MCF 10A (cell line): ENCODE data around the gene CALCR. TPM values are rescaled to one million over a fixed set of nuclear protein-coding genes. Genes with fewer than 3 reads are reported as not detected.

Experiments
- BruUV-seq: library from RNA; stranded (reverse); fragments of 400-500 nt; replicated peaks from 2 replicates; lab custom pipeline; 2021; lab: Mats Ljungman, UMichigan
- CTCF ChIA-PET: fragments of 300-600 bp; sonication (Branson Sonifier 250); formaldehyde crosslinking; extraction: SDS; loops from one replicate; lab custom pipeline; 2021; ENCODE audit warnings: antibody characterized with exemption, inconsistent platforms; lab: Yijun Ruan, JAX
- POLR2A ChIA-PET: fragments of 300-600, 350-650 bp; sonication (Branson Sonifier 250); formaldehyde crosslinking; extraction: SDS; loops from one replicate; lab custom pipeline; 2020; ENCODE audit warnings: antibody characterized with exemption, inconsistent platforms; lab: Yijun Ruan, JAX
- DNase-seq: peaks from one replicate; pipeline ENCODE4 v3.0.0-alpha.2; 2018; ENCODE audit not compliant: unreplicated experiment
- H3K27ac Mint-ChIP-seq: one replicate; pipeline ENCODE4 v1.8.0; 2022; ENCODE audit warnings: mild to moderate bottlenecking, low read depth, mixed read lengths; ENCODE audit not compliant: unreplicated experiment
- H3K27me3 Mint-ChIP-seq: one replicate; pipeline ENCODE4 v1.8.0; 2022; ENCODE audit warnings: mixed read lengths; ENCODE audit not compliant: insufficient read depth, unreplicated experiment
- H3K36me3 Mint-ChIP-seq: one replicate; pipeline ENCODE4 v1.8.0; 2022; ENCODE audit warnings: mild to moderate bottlenecking, moderate library complexity, mixed read lengths; ENCODE audit not compliant: insufficient read depth, unreplicated experiment
- H3K4me1 Mint-ChIP-seq: one replicate; pipeline ENCODE4 v1.8.0; 2022; ENCODE audit warnings: mixed read lengths; ENCODE audit not compliant: insufficient read depth, unreplicated experiment
- H3K4me3 Mint-ChIP-seq: one replicate; pipeline ENCODE4 v1.8.0; 2022; ENCODE audit warnings: mild to moderate bottlenecking, moderate library complexity, mixed read lengths; ENCODE audit not compliant: unreplicated experiment
- H3K9me3 Mint-ChIP-seq: one replicate; pipeline ENCODE4 v1.8.0; 2022; ENCODE audit warnings: mixed read lengths; ENCODE audit not compliant: unreplicated experiment
- intact Hi-C: fragments of 100-400 bp; cut with micrococcal nuclease; formaldehyde crosslinking; loops from 2 replicates; pipeline ENCODE4 v1.14.1; 2022
- total RNA-seq: library from RNA; stranded (reverse); gene quantifications from 2 replicates; pipeline ENCODE4 v1.2.3, GENCODE V29; 2022
- TF ChIP-seq, protein P1 (sequence below): fragments of 200-600 bp; IDR thresholded peaks from one replicate; pipeline ENCODE4 v1.8.0; 2022; ENCODE audit warnings: antibody characterized with exemption, mild to moderate bottlenecking; ENCODE audit not compliant: unreplicated experiment

CALCR gene
- total RNA-seq, 1 experiment from 2014 or later = not detected

DNA sequence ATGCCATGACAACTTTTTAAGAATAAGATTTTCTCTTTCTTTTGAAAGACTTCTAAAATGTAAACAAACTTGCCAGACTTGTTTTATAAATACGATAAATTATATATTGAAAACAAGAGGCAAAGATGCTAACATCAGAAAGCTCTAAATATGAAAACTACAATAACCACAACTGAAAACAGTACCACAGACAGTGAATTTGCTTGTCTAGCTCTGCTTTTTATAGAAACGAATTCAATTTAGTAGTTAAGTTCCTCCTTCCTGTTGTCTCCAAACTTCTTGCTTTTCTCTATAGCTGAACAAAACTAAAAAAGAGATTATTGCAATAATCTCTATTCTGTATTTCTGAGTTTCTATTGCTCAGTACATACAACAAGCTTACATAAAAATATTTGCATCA is 147.4 kb downstream of the CALCR start:
- Mint-ChIP-seq H3K9me3 (no peaks in the 10 kb centered on the region), H3K36me3 (no peaks in the 10 kb centered on the region), H3K4me3 (no peak overlapping the region), H3K27ac (no peak overlapping the region), H3K27me3 (peaks cover 85% of the 10 kb centered on the region), H3K4me1 (no peaks in the 10 kb centered on the region)
- CTCF ChIA-PET = interaction anchor here (0.9 kb wide), 1 partner anchor 36 kb away, joined by 3 read pairs; no protein-coding TSS in a partner anchor
- DNase-seq = no peak
- intact Hi-C loops = no loop called here
- POLR2A ChIA-PET = no interaction called here
- TF ChIP-seq, protein P1, sequence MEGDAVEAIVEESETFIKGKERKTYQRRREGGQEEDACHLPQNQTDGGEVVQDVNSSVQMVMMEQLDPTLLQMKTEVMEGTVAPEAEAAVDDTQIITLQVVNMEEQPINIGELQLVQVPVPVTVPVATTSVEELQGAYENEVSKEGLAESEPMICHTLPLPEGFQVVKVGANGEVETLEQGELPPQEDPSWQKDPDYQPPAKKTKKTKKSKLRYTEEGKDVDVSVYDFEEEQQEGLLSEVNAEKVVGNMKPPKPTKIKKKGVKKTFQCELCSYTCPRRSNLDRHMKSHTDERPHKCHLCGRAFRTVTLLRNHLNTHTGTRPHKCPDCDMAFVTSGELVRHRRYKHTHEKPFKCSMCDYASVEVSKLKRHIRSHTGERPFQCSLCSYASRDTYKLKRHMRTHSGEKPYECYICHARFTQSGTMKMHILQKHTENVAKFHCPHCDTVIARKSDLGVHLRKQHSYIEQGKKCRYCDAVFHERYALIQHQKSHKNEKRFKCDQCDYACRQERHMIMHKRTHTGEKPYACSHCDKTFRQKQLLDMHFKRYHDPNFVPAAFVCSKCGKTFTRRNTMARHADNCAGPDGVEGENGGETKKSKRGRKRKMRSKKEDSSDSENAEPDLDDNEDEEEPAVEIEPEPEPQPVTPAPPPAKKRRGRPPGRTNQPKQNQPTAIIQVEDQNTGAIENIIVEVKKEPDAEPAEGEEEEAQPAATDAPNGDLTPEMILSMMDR = no peak
- no TSS peak for BruUV-seq

DNA sequence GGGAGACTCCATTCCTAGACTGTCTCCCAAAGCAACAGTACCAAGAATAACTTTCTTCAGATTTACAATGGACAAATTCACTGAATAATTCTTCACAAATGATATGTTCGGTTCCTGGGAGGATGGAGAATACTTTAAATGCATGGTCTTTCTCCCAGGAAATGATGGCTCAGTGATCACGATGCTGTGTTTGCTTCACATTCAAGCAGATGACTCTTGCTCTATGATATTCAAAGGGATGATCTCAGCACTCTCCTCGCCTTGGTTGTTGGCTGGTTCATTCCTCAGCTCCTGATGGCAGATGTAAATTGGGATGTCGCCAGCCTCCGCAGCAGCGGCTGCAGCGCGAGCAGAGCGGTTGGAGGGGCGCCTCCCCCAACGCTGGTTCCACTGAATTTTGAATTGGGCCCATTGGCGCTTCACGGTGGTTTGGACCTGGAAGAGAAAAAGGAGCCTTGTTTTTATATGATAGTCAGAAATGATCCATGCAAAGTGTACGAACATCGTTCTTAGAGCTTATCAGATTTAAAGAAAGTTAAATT is 148.3 kb downstream of the CALCR start:
- no peak for DNase-seq
- no TSS peak for BruUV-seq
- Mint-ChIP-seq H3K27me3 (peaks cover 85% of the 10 kb centered on the region), H3K4me1 (no peaks in the 10 kb centered on the region), H3K4me3 (no peak overlapping the region), H3K27ac (no peak overlapping the region), H3K36me3 (no peaks in the 10 kb centered on the region), H3K9me3 (no peaks in the 10 kb centered on the region)
- ChIA-PET POLR2A (no interaction called here), CTCF (no interaction called here)
- intact Hi-C loops = no loop called here
- TF ChIP-seq, protein P1 = no peak

DNA sequence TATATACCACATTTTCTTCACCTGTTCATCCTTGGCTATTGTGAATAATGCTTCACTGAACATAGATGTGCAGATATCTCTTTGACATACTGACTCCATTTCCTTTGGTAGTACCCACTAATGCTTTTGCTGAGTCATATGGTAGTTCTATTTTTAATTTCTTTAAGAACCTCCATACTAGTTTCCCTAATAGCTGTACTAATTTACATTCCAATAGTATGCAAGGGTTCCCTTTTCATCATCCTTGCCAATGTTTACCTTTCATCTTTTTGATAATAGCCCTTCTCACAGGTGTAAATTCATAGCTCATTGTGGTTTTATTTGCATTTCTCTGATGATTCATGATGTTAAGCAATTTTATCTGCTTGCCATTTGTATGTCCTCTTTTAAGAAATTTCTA is 159.9 kb downstream of the CALCR start:
- CTCF ChIA-PET = no interaction called here
- Mint-ChIP-seq H3K4me1 (no peaks in the 10 kb centered on the region), H3K27me3 (peaks cover 88% of the 10 kb centered on the region), H3K27ac (no peak overlapping the region), H3K9me3 (no peaks in the 10 kb centered on the region), H3K4me3 (no peak overlapping the region), H3K36me3 (no peaks in the 10 kb centered on the region)
- DNase-seq = peak; percentile 8
- intact Hi-C loops = no loop called here
- no TSS peak for BruUV-seq
- POLR2A ChIA-PET = no interaction called here
- TF ChIP-seq, protein P1 = no peak

DNA sequence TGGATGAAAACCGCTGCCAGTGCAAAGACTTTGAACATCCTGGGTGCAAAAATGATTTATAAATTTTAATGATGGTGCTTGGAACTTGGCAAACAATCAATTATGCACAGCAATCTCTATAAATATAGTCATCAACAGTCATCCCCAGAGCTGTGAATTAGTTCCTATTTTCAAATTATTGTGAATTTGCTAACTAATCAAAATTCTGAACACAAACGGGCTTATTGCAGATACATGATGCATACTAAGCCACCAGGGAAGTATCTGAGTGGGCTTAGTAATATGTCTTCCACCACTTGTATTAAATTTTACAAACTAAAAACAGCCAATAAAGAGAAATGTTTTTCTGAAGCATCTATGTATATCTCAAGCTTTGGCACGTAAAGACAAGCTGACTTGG is 165.2 kb downstream of the CALCR start:
- peaks cover 12% of the 10 kb centered on the region for H3K9me3 Mint-ChIP-seq
- intact Hi-C loops = no loop called here
- H3K27ac Mint-ChIP-seq = no peak overlapping the region
- CTCF ChIA-PET = no interaction called here
- no peaks in the 10 kb centered on the region for H3K36me3 Mint-ChIP-seq
- POLR2A ChIA-PET = no interaction called here
- no peak overlapping the region for H3K4me3 Mint-ChIP-seq
- no peaks in the 10 kb centered on the region for H3K4me1 Mint-ChIP-seq
- no peak for DNase-seq
- no TSS peak for BruUV-seq
- peaks cover 91% of the 10 kb centered on the region for H3K27me3 Mint-ChIP-seq
- TF ChIP-seq, protein P1 = no peak
